K562 (cell line): Measurements from ENCODE around the gene SIGLEC5. TPM values are rescaled to one million over a fixed set of nuclear protein-coding genes. Genes with fewer than 3 reads are reported as not detected.

Experiments
- DDX20 ChIP-seq: fragments of 450-650 bp; IDR thresholded peaks from 2 replicates; pipeline ENCODE4 v1.6.1; 2016; ENCODE audit warnings: missing genetic modification characterization, low read depth, mild to moderate bottlenecking, missing compliant biosample characterization, moderate library complexity
- HDGF ChIP-seq: fragments of 450-650 bp; IDR thresholded peaks from 2 replicates; pipeline ENCODE4 v1.6.1; 2016
- MGA ChIP-seq: fragments of 450-650 bp; IDR thresholded peaks from 2 replicates; pipeline ENCODE4 v1.6.1; 2016; ENCODE audit warnings: mild to moderate bottlenecking, moderate library complexity
- RREB1 ChIP-seq: fragments of 250-450 bp; sonication (Bioruptor Pico); IDR thresholded peaks from 2 replicates; pipeline ENCODE4 v1.4.0; 2020
- SMAD2 ChIP-seq: fragments of 150-350 bp; IDR thresholded peaks from 2 replicates; pipeline ENCODE4 v1.6.1; 2014; ENCODE audit warnings: low read depth, mild to moderate bottlenecking, low read length
- SMAD4 ChIP-seq: fragments of 250-450 bp; sonication (Bioruptor Pico); conservative IDR thresholded peaks from 2 replicates; pipeline ENCODE4 v1.8.0; 2021; ENCODE audit warnings: inconsistent platforms, mild to moderate bottlenecking, moderate library complexity
- UBTF ChIP-seq, 2 experiments: IDR thresholded peaks; 2 replicates each; pipeline ENCODE4 v1.6.1; 2012; ENCODE audit warnings: improper control_type of control experiment in 2 of 2, low read depth in 2 of 2, low read length in 2 of 2, borderline replicate concordance in 1 of 2
- polyA plus RNA-seq, 8 experiments: library from polyadenylated mRNA; depleted of rRNA in 4 of 8; stranded (reverse) in 5 of 8; unstranded in 3 of 8; fragments of >200 nt; fragmentation: Nextera tagmentation in 2 of 8; fragmentation: Illumina TruSeq in 1 of 8; extraction: Ambion mirVana in 2 of 8; extraction: Trizol in 1 of 8; gene quantifications; 2 replicates each; pipeline versions ENCODE4 v1.2.1 to v1.2.3, GENCODE V29; 2011 to 2014; ENCODE audit warnings: inconsistent platforms in 1 of 8, missing spikeins in 1 of 8
- total RNA-seq, 7 experiments: library from RNA; depleted of rRNA in 6 of 7; stranded (reverse); fragments of >200 nt in 6 of 7; fragmentation: Illumina TruSeq in 2 of 7; extraction: Trizol in 2 of 7; gene quantifications; 2 replicates each; pipeline versions ENCODE4 v1.2.1 to v1.2.3, GENCODE V29; 2011 to 2021; ENCODE audit warnings: low replicate concordance in 1 of 7

SIGLEC5 gene
- total and polyA plus RNA-seq, 9 of the 15 experiments (the other 6 are each of a cell fraction or from before 2014, with no cell fraction given): 0.14 TPM; not detected in 8

GRCh38 chr19:51586103-51586728 is 44.0 kb downstream of the SIGLEC5 start (continued):
- TF ChIP-seq MGA (peak; percentile 35; the same call in 1 of the 2 replicates), SMAD4 (no peak), HDGF (no peak), RREB1 (CRISPR knock-in tag) (no peak), UBTF (IDR thresholded peaks at IDR 0.05; ENCODE audit: borderline replicate concordance in 1 of 2, low read depth in 2 of 2, low read length in 2 of 2) (no peak), SMAD2 (no peak), DDX20 (tag) (no peak)
